HepG2 (cell line): ENCODE data around the gene PNKD. TPM values are rescaled to one million over a fixed set of nuclear protein-coding genes. Genes with fewer than 3 reads are reported as not detected.
A peak's percentile ranks its signal among the peaks of the same experiment; 100 is the strongest.

Source experiments
- ATAC-seq: fragments of 200-7000 bp; cut with Tn5 transposase; 3 replicates; pipeline ENCODE4 v1.9.1; 2020; ENCODE audit warnings: mild to moderate bottlenecking, moderate library complexity
- BruUV-seq: library from RNA; stranded (reverse); fragments of 400-500 nt; replicated peaks from 2 replicates; lab custom pipeline; 2021; lab: Mats Ljungman, UMichigan
- CTCF ChIA-PET: fragments of 300-600 bp; formaldehyde crosslinking; extraction: SDS; loops from one replicate; lab custom pipeline; 2021; ENCODE audit warnings: low total read pairs, inconsistent platforms, low intra/inter-chr PET ratio; lab: Yijun Ruan, JAX
- POLR2A ChIA-PET: fragments of 350-600 bp; sonication (Branson Sonifier 250); formaldehyde crosslinking; loops from one replicate; lab custom pipeline; 2020; ENCODE audit warnings: antibody characterized with exemption, inconsistent platforms; lab: Yijun Ruan, JAX
- DNase-seq: peaks from one replicate; pipeline ENCODE4 v3.0.0-alpha.2; 2015; ENCODE audit warnings: low spot score
- FAIRE-seq: peaks from 3 replicates; lab custom pipeline; 2011; peaks lifted over from hg19 to GRCh38; lab: Jason Lieb, UNC
- H2AFZ ChIP-seq: one replicate; pipeline ENCODE4 v1.6.1; 2011; ENCODE audit warnings: low read length, inconsistent platforms
- H3K27ac ChIP-seq: fragments of 300-600 bp; 3 replicates; pipeline ENCODE4 v1.8.0; 2011; ENCODE audit warnings: mixed run types, mild to moderate bottlenecking, mixed read lengths, low read length, inconsistent platforms; ENCODE audit not compliant: insufficient read depth; ENCODE audit errors: extremely low read length
- H3K27me3 ChIP-seq, 2 experiments: fragments of 200-600 bp in 1 of 2; 2 replicates in 1 of 2; 3 replicates in 1 of 2; pipeline versions ENCODE4 v1.6.0 to v1.8.0; 2011; ENCODE audit warnings: low read length in 2 of 2, mild to moderate bottlenecking in 2 of 2, moderate library complexity in 2 of 2, inconsistent platforms in 1 of 2; ENCODE audit not compliant: insufficient read depth in 2 of 2, control insufficient read depth in 1 of 2
- H3K36me3 ChIP-seq, 2 experiments: fragments of 200-600 bp in 1 of 2; replicated peaks in 1 of 2; 2 replicates in 1 of 2; 3 replicates in 1 of 2; pipeline versions ENCODE4 v1.5.1 to v1.8.0; 2011; ENCODE audit warnings: low read length in 2 of 2, inconsistent platforms in 1 of 2; ENCODE audit not compliant: insufficient read depth in 2 of 2, control insufficient read depth in 1 of 2
- H3K4me1 ChIP-seq: 2 replicates; pipeline ENCODE4 v1.5.1; 2012; ENCODE audit warnings: low read length, inconsistent platforms; ENCODE audit not compliant: insufficient read depth
- H3K4me2 ChIP-seq: 2 replicates; pipeline ENCODE4 v1.6.0; 2011; ENCODE audit warnings: low read depth, low read length, inconsistent platforms
- H3K4me3 ChIP-seq, 3 experiments: fragments of 200-600 bp in 1 of 3; sonication (generic), shearing (Covaris generic) in 1 of 3; replicated peaks in 1 of 3; 2 replicates each; pipeline ENCODE4 v1.5.1; 2011 to 2016; ENCODE audit warnings: low read length in 3 of 3, inconsistent platforms in 2 of 3, low read depth in 2 of 3, mild to moderate bottlenecking in 2 of 3, control low read depth in 1 of 3, mixed read lengths in 1 of 3; ENCODE audit not compliant: insufficient read depth in 1 of 3
- H3K79me2 ChIP-seq: one replicate; pipeline ENCODE4 v1.6.1; 2011; ENCODE audit warnings: low read length, inconsistent platforms; ENCODE audit not compliant: insufficient read depth
- H3K9ac ChIP-seq: 2 replicates; pipeline ENCODE4 v1.6.0; 2011; ENCODE audit warnings: mild to moderate bottlenecking, low read depth, low read length, inconsistent platforms; ENCODE audit not compliant: insufficient read depth
- H3K9me3 ChIP-seq: 2 replicates; pipeline ENCODE4 v1.5.1; 2012; ENCODE audit warnings: mild to moderate bottlenecking, low read length
- H4K20me1 ChIP-seq: 2 replicates; pipeline ENCODE4 v1.6.0; 2011; ENCODE audit warnings: inconsistent platforms, mild to moderate bottlenecking, low read length, moderate library complexity; ENCODE audit not compliant: insufficient read depth
- CCDC6 ChIP-seq: sonication (generic); formaldehyde crosslinking; IDR thresholded peaks from 2 replicates; pipeline ENCODE4 v1.8.1; 2022; ENCODE audit warnings: mild to moderate bottlenecking, missing genetic modification reagents, moderate library complexity
- ESRRA ChIP-seq: sonication (generic); formaldehyde crosslinking; IDR thresholded peaks from 2 replicates; pipeline ENCODE4 v1.5.1; 2020; ENCODE audit warnings: mild to moderate bottlenecking, low read depth, missing genetic modification reagents
- HCFC1 ChIP-seq: fragments of 150-350 bp; IDR thresholded peaks from 2 replicates; pipeline ENCODE4 v1.6.1; 2014; ENCODE audit warnings: low read depth, low read length
- KDM2A ChIP-seq: sonication (generic); formaldehyde crosslinking; IDR thresholded peaks from 2 replicates; pipeline ENCODE4 v1.4.0; 2020; ENCODE audit warnings: low read depth, missing genetic modification reagents, borderline replicate concordance
- MIXL1 ChIP-seq: IDR thresholded peaks from 2 replicates; pipeline ENCODE4 v1.6.1; 2016
- MTA3 ChIP-seq: sonication (generic); formaldehyde crosslinking; IDR thresholded peaks from 2 replicates; pipeline ENCODE4 v1.4.0; 2020; ENCODE audit warnings: missing genetic modification reagents
- SPEN ChIP-seq: sonication (generic); formaldehyde crosslinking; IDR thresholded peaks from 2 replicates; pipeline ENCODE4 v1.5.1; 2020; ENCODE audit warnings: low read depth, mild to moderate bottlenecking, missing genetic modification reagents
- THYN1 ChIP-seq: sonication (generic); formaldehyde crosslinking; IDR thresholded peaks from 2 replicates; pipeline ENCODE4 v1.8.1; 2023; ENCODE audit warnings: low read depth, mild to moderate bottlenecking, moderate library complexity, missing genetic modification reagents, borderline replicate concordance
- ZGPAT ChIP-seq: IDR thresholded peaks from 2 replicates; pipeline ENCODE4 v1.6.1; 2016; ENCODE audit warnings: mild to moderate bottlenecking
- ZNF280D ChIP-seq: sonication (generic); formaldehyde crosslinking; IDR thresholded peaks from 2 replicates; pipeline ENCODE4 v1.5.1; 2020; ENCODE audit warnings: mild to moderate bottlenecking, missing genetic modification reagents
- ZNF552 ChIP-seq: sonication (generic); formaldehyde crosslinking; IDR thresholded peaks from 2 replicates; pipeline ENCODE4 v1.9.0; 2022; ENCODE audit warnings: missing genetic modification reagents, mild to moderate bottlenecking, borderline replicate concordance
- ZNF577 ChIP-seq: sonication (generic); formaldehyde crosslinking; IDR thresholded peaks from 2 replicates; pipeline ENCODE4 v1.4.0; 2020; ENCODE audit warnings: mild to moderate bottlenecking, low read depth, missing genetic modification reagents, borderline replicate concordance
- ZNF660 ChIP-seq: sonication (generic); formaldehyde crosslinking; IDR thresholded peaks from 2 replicates; pipeline ENCODE4 v1.5.1; 2020; ENCODE audit warnings: mild to moderate bottlenecking, low read depth, missing genetic modification reagents, borderline replicate concordance
- ZNF724P ChIP-seq: sonication (generic); formaldehyde crosslinking; IDR thresholded peaks from 2 replicates; pipeline ENCODE4 v1.8.0; 2022; ENCODE audit warnings: missing genetic modification reagents, borderline replicate concordance
- ZNF816 ChIP-seq: sonication (generic); formaldehyde crosslinking; IDR thresholded peaks from 2 replicates; pipeline ENCODE4 v1.8.0; 2022; ENCODE audit warnings: missing genetic modification reagents, mild to moderate bottlenecking, borderline replicate concordance
- whole genome bisulfite sequencing: methylation state at CpG from one replicate; pipeline ENCODE4 v1.1.6; 2017; ENCODE audit warnings: low lambda C conversion rate; 5-methylcytosine and 5-hydroxymethylcytosine counted together
- in situ Hi-C: cut with HindIII; loops from 2 replicates; pipeline ENCODE4 v1.10.0; 2017; ENCODE audit warnings: low pct_unique_long_range_greater_than_20kb; ENCODE audit not compliant: extremely low pct_ligation_motif_present
- intact Hi-C: fragments of 100-400 bp; cut with micrococcal nuclease; formaldehyde crosslinking; loops from one replicate; pipeline ENCODE4 v1.10.0; 2022; ENCODE audit not compliant: unreplicated experiment
- polyA plus RNA-seq, 8 experiments: library from polyadenylated mRNA; depleted of rRNA in 3 of 8; stranded (reverse) in 7 of 8; unstranded in 1 of 8; fragments of >200 nt; fragmentation: Illumina TruSeq in 4 of 8; extraction: Trizol in 4 of 8; gene quantifications; 2 replicates each; pipeline versions ENCODE4 v1.2.1 to v1.2.3, GENCODE V29; 2011 to 2016; ENCODE audit warnings: low read depth in 4 of 8, missing spikeins in 1 of 8, mixed read lengths in 1 of 8; ENCODE audit not compliant: insufficient read depth in 1 of 8
- total RNA-seq, 5 experiments: library from RNA; depleted of rRNA; stranded (reverse); fragments of >200 nt; fragmentation: Illumina TruSeq; extraction: Trizol; gene quantifications; 2 replicates each; pipeline ENCODE4 v1.2.3, GENCODE V29; 2016; ENCODE audit warnings: low read depth in 1 of 5
- TF ChIP-seq, protein P1 (sequence below): sonication (generic); formaldehyde crosslinking; IDR thresholded peaks from 2 replicates; pipeline ENCODE4 v1.8.0; 2023; ENCODE audit warnings: mild to moderate bottlenecking, missing genetic modification reagents
- TF ChIP-seq, protein P2 (sequence below): IDR thresholded peaks from 2 replicates; pipeline ENCODE4 v1.6.1; 2012; ENCODE audit warnings: inconsistent platforms

PNKD gene
- total and polyA plus RNA-seq, 2 of the 13 experiments (the other 11 are each of a cell fraction or from before 2014, with no cell fraction given) = 55.9 to 80.4 TPM

DNA sequence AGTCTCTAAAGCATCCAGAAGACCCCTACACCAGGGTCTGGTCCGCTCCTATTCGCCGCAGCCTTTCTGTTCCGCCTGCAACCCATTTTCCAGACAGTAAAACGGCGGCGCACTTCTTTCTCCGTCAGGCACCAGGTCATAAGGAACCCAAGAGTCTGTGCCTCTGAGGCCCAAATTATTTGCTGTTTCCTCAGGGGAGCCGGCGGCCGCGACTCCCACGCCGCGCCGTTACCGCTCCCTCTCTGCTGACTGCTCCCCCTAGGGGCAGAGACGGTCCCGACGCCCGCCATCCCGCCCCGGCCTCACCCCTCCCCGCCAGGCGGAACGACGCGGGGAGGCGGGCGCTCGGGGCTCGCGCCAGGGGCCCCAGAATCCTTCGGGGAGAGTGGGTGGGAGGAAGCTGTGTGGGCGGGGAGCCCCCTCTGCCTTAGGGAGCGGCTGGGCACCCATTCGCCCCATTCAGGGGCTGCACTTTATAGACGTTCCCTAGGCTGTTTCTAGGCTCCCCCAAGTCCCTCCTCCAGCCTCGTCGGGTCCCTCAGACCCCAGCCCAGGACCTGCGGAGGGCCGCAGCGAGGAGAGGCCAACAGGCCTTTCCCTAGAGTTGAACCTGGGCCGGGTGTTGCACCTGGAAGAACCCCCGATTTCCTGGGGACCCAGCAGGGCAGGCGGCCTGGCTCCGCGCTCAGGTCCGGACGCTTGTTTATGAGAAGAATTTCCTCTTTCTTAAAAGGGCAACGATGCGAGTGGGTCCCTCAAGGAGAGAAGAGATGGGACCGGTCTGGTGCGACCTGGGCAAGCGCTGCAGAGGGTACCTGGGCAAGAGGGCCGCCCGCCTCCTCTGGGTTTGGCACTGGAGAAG lies 125.7 kb downstream of the PNKD start:
- POLR2A ChIA-PET = interaction anchor here (0.7 to 2.9 kb wide), 13 partner anchors 9 to 126 kb away, joined by 3 to 37 read pairs (median 4); partner anchors contain the start of genes AAMP, CATIP, PNKD and TMBIM1
- Histone ChIP-seq H3K4me2 (peak overlapping the region; percentile 98), H2AFZ (no peak overlapping the region), H3K36me3 (peaks cover 0 to 1% of the 10 kb centered on the region in 2 experiments; a peak in 1 of 5 replicates), H3K27ac (peak overlapping the region; percentile 99), H3K4me3 (peak overlapping the region; percentile 71 to 97 (median 85)), H4K20me1 (no peaks in the 10 kb centered on the region), H3K27me3 (no peaks in the 10 kb centered on the region; a peak in 1 of 5 replicates), H3K79me2 (peaks cover 26% of the 10 kb centered on the region), H3K9ac (peak overlapping the region; percentile 97), H3K9me3 (no peaks in the 10 kb centered on the region), H3K4me1 (peaks cover 42% of the 10 kb centered on the region)
- in situ Hi-C loops = loop anchor here (5.0 kb wide), 1 partner anchor 104 kb away; the partner anchor contains the start of gene TMBIM1
- BruUV-seq = no TSS peak
- FAIRE-seq (peak; percentile 79), ATAC-seq (peak; percentile 25), DNase-seq (peak; percentile 94)
- CTCF ChIA-PET = interaction anchor here (0.8 to 2.8 kb wide), 6 partner anchors 95 to 124 kb away, joined by 3 to 36 read pairs (median 8); partner anchors contain the start of gene TMBIM1
- 4% methylated on average over 47 of the region's 57 CpGs for WGBS
- intact Hi-C loops = loop anchor here (1.0 to 10.0 kb wide), 7 partner anchors 40 to 211 kb away; partner anchors contain the start of genes CATIP, CNOT9, TMBIM1 and USP37
- TF ChIP-seq, protein P1, sequence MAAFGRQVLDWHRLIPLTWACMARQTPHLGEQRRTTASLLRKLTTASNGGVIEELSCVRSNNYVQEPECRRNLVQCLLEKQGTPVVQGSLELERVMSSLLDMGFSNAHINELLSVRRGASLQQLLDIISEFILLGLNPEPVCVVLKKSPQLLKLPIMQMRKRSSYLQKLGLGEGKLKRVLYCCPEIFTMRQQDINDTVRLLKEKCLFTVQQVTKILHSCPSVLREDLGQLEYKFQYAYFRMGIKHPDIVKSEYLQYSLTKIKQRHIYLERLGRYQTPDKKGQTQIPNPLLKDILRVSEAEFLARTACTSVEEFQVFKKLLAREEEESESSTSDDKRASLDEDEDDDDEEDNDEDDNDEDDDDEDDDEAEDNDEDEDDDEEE (CRISPR knock-in tag) = peak; percentile 96
- TF ChIP-seq ESRRA (CRISPR knock-in tag) = peak; percentile 92
- no peak for TF ChIP-seq THYN1 (CRISPR knock-in tag)
- peak; percentile 99 for TF ChIP-seq KDM2A
- TF ChIP-seq, protein P2, sequence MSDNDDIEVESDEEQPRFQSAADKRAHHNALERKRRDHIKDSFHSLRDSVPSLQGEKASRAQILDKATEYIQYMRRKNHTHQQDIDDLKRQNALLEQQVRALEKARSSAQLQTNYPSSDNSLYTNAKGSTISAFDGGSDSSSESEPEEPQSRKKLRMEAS = no peak
- no peak; the same call in 1 of the 2 replicates for TF ChIP-seq ZNF816 (CRISPR knock-in tag)
- TF ChIP-seq ZNF577 (CRISPR knock-in tag) = 0 out of 2 replicates have a peak, but pooled peaks have one; percentile 94
- no peak for TF ChIP-seq MTA3
- peak; percentile 44; the same call in 1 of the 2 replicates for TF ChIP-seq HCFC1
- no peak for TF ChIP-seq ZNF660 (CRISPR knock-in tag)
- TF ChIP-seq MIXL1 (CRISPR knock-in tag) = peak; percentile 87
- TF ChIP-seq ZGPAT (CRISPR knock-in tag) = peak; percentile 96
- TF ChIP-seq SPEN = peak; percentile 98
- TF ChIP-seq ZNF552 (CRISPR knock-in tag) = no peak
- TF ChIP-seq CCDC6 (CRISPR knock-in tag) = peak; percentile 90
- no peak for TF ChIP-seq ZNF724P (CRISPR knock-in tag)
- TF ChIP-seq ZNF280D (CRISPR knock-in tag) = peak; percentile 97
